H1 (cell line): Measurements from ENCODE around the gene TMEM225B. TPM values are rescaled to one million over a fixed set of nuclear protein-coding genes. Genes with fewer than 3 reads are reported as not detected.

Source experiments
- RXRA ChIP-seq: IDR thresholded peaks from 2 replicates; pipeline ENCODE4 v1.6.1; 2011; ENCODE audit warnings: low read depth, mild to moderate bottlenecking, low read length, moderate library complexity; ENCODE audit not compliant: insufficient read depth
- SAP30 ChIP-seq: fragments of 300-600 bp; sonication (generic); IDR thresholded peaks from 2 replicates; pipeline ENCODE4 v1.7.1; 2012; ENCODE audit warnings: low read length, moderate library complexity, mild to moderate bottlenecking, inconsistent platforms; ENCODE audit not compliant: insufficient read depth, insufficient replicate concordance
- polyA plus RNA-seq, 7 experiments: library from polyadenylated mRNA; depleted of rRNA in 3 of 7; stranded (reverse) in 5 of 7; unstranded in 2 of 7; fragments of >200 nt in 5 of 7; fragments of 200-250 nt in 2 of 7; gene quantifications; 1 replicate in 5 of 7; 2 replicates in 1 of 7; 4 replicates in 1 of 7; pipeline versions ENCODE4 v1.2.1 to v1.2.3, GENCODE V29; 2011 to 2013; ENCODE audit warnings: missing spikeins in 2 of 7, mixed read lengths in 2 of 7
- total RNA-seq: library from RNA; stranded (reverse); fragmentation: NEBNext Ultra II Directional; extraction: Animal tissue kit (Norgen Biotek cat#: 25700); gene quantifications from 2 replicates; pipeline ENCODE4 v1.2.1, GENCODE V29; 2021

The TMEM225B gene
- total and polyA plus RNA-seq, 2 of the 8 experiments (the other 6 are each of a cell fraction or from before 2014, with no cell fraction given): 0.68 TPM; not detected in 1

- no peak for TF ChIP-seq RXRA
- TF ChIP-seq SAP30: no peak
Measured at GRCh38 chr7:99553039-99553438, 45.0 kb upstream of the TMEM225B start (continued).
